DMS 273 treated with DMSO at 0.1 percent for 48 hours (cell line): ENCODE results near the gene ZSWIM7.

ENCODE experiments used
- DNase-seq: peaks from one replicate; lab custom pipeline; 2025; lab: John Stamatoyannopoulos, UW

ZSWIM7 gene

DNA sequence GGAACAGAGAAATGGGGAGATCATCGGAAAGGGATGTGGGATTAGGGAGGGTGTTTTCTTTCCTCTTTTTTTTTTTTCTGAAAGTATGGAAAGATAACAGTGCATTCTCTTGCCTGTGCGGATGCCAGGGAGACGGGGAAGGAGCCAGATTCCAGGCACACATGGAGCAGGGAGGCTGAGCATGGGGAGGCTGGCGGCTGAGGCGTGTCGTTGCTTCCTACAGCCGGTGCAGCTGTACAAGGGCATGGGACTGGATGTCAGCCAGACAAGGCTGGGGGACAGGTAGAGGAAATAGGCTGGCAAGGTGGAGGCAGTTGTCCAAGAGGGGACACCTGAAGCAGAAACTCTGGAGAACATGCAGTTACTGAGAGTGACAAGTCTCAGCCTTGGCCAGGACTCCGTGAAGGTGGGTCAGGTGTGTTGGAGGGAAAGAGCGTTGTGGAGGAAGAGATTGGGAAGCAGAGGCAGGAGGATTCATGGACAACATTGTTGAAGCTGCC is 71.2 kb downstream of the ZSWIM7 start:
- no peak for DNase-seq
